K562 (cell line): Measurements from ENCODE around the gene RHOBTB3. TPM values are rescaled to one million over a fixed set of nuclear protein-coding genes. Genes with fewer than 3 reads are reported as not detected.

Experiments
- ELF4 ChIP-seq: fragments of 450-650 bp; formaldehyde crosslinking; IDR thresholded peaks from 2 replicates; pipeline ENCODE4 v1.4.0; 2022; ENCODE audit warnings: missing genetic modification characterization
- PBX2 ChIP-seq, 2 experiments: IDR thresholded peaks in 1 of 2; conservative IDR thresholded peaks in 1 of 2; 2 replicates each; pipeline ENCODE4 v1.6.1; 2016; ENCODE audit warnings: low read depth in 2 of 2, mild to moderate bottlenecking in 1 of 2, missing compliant biosample characterization in 1 of 2, missing genetic modification characterization in 1 of 2, moderate library complexity in 1 of 2
- PTTG1 ChIP-seq: fragments of 450-650 bp; IDR thresholded peaks from 2 replicates; pipeline ENCODE4 v1.6.1; 2016; ENCODE audit warnings: low read depth, mild to moderate bottlenecking, missing genetic modification characterization, missing compliant biosample characterization
- ZBTB26 ChIP-seq: fragments of 450-650 bp; formaldehyde crosslinking; IDR thresholded peaks from 2 replicates; pipeline ENCODE4 v1.4.0; 2022; ENCODE audit warnings: missing genetic modification characterization
- ZNF785 ChIP-seq: fragments of 250-450 bp; sonication (Bioruptor Pico); IDR thresholded peaks from 2 replicates; pipeline ENCODE4 v1.4.0; 2020; ENCODE audit warnings: mild to moderate bottlenecking
- polyA plus RNA-seq, 8 experiments: library from polyadenylated mRNA; depleted of rRNA in 4 of 8; stranded (reverse) in 5 of 8; unstranded in 3 of 8; fragments of >200 nt; fragmentation: Nextera tagmentation in 2 of 8; fragmentation: Illumina TruSeq in 1 of 8; extraction: Ambion mirVana in 2 of 8; extraction: Trizol in 1 of 8; gene quantifications; 2 replicates each; pipeline versions ENCODE4 v1.2.1 to v1.2.3, GENCODE V29; 2011 to 2014; ENCODE audit warnings: inconsistent platforms in 1 of 8, missing spikeins in 1 of 8
- total RNA-seq, 7 experiments: library from RNA; depleted of rRNA in 6 of 7; stranded (reverse); fragments of >200 nt in 6 of 7; fragmentation: Illumina TruSeq in 2 of 7; extraction: Trizol in 2 of 7; gene quantifications; 2 replicates each; pipeline versions ENCODE4 v1.2.1 to v1.2.3, GENCODE V29; 2011 to 2021; ENCODE audit warnings: low replicate concordance in 1 of 7

The RHOBTB3 gene
- total and polyA plus RNA-seq, 9 of the 15 experiments (the other 6 are each of a cell fraction or from before 2014, with no cell fraction given) = 39.7 to 143 (median 115) TPM

GRCh38 chr5:95718738-95719137 lies 12.4 kb upstream of the RHOBTB3 start (continued):
- TF ChIP-seq ZNF785 (CRISPR knock-in tag) (no peak), PBX2 (CRISPR knock-in tag; IDR thresholded peaks at IDR 0.05; ENCODE audit: low read depth) (no peak), PBX2 (tag; conservative IDR thresholded peaks at IDR 0.05; ENCODE audit: low read depth) (no peak), ELF4 (CRISPR knock-in tag) (peak; percentile 79; the same call in 1 of the 2 replicates), ZBTB26 (CRISPR knock-in tag) (peak; percentile 74; the same call in 1 of the 2 replicates), PTTG1 (tag) (no peak)
- TF ChIP-seq, all 486 proteins: peak for 6
